GM18951 (cell line): Measurements from ENCODE around the gene VPREB3.

ENCODE experiments used
- POLR2A ChIP-seq: IDR thresholded peaks from 4 replicates; pipeline ENCODE4 v1.6.1; 2011; ENCODE audit warnings: mild to moderate bottlenecking; ENCODE audit not compliant: insufficient read length, insufficient read depth; ENCODE audit errors: extremely low read depth
- in situ Hi-C: fragments of 300-500 bp; cut with MboI; formaldehyde crosslinking; loops from one replicate; pipeline ENCODE4 v1.12.0; 2022; ENCODE audit warnings: low sequenced_read_pairs, mixed read lengths, inconsistent platforms; ENCODE audit not compliant: unreplicated experiment

Gene VPREB3

GRCh38 chr22:23767673-23768548 is 13.7 kb upstream of the VPREB3 start, which contains the start of gene CHCHD10:
TSS of gene CHCHD10 (minus strand) at chr22:23767972. CDS start at chr22:23767874, 98 bp downstream.
- in situ Hi-C loops, result no loop called here
- peak; percentile 82 for TF ChIP-seq POLR2A

- TF ChIP-seq POLR2A, result no peak
These were observed 13.1 kb upstream of the VPREB3 start for GRCh38 chr22:23767303-23767672.

GRCh38 chr22:23764899-23765881 is 11.0 kb upstream of the VPREB3 start:
- in situ Hi-C loops, result no loop called here
- no peak for TF ChIP-seq POLR2A

More at GRCh38 chr22:23767303-23767672, 13.1 kb upstream of the VPREB3 start:
- in situ Hi-C loops, result no loop called here

GRCh38 chr22:23763954-23764353 is 9.7 kb upstream of the VPREB3 start:
- in situ Hi-C loops, result no loop called here
- no peak for TF ChIP-seq POLR2A

DNA sequence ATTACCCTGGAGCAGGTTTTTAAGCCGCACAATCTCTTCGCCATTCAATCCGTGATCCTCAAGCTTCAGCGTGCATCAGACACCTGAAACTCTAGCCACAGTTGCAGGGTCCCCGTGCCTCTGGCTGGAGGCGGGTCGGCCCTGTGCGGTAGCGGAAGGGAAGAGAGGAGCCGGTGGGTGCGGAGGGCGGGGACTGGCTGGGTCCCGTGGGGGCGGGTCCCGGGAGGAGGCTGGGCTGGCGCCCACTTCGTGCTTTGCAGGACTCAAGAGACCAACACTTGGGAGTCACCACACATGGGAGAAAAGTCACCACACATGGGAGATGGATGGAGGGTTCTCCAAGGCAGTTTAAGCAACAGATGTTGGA is 9.3 kb upstream of the VPREB3 start:
- in situ Hi-C loops, result no loop called here
- peak; percentile 8 for TF ChIP-seq POLR2A

- in situ Hi-C loops, result no loop called here
- TF ChIP-seq POLR2A, result peak; percentile 12
These were observed 8.8 kb upstream of the VPREB3 start, which contains the start of gene C22orf15 for GRCh38 chr22:23762842-23763578. TSS of gene C22orf15 (plus strand) at chr22:23762990. CDS start at chr22:23763307, 317 bp downstream.

GRCh38 chr22:23760056-23760455 is 5.8 kb upstream of the VPREB3 start:
- in situ Hi-C loops, result no loop called here
- TF ChIP-seq POLR2A, result no peak

- in situ Hi-C loops, result no loop called here
- no peak for TF ChIP-seq POLR2A
These were observed 5.3 kb upstream of the VPREB3 start for GRCh38 chr22:23759566-23759965.

- no peak for TF ChIP-seq POLR2A
- in situ Hi-C loops, result no loop called here
These were observed 2.7 kb upstream of the VPREB3 start for GRCh38 chr22:23756891-23757290.

DNA sequence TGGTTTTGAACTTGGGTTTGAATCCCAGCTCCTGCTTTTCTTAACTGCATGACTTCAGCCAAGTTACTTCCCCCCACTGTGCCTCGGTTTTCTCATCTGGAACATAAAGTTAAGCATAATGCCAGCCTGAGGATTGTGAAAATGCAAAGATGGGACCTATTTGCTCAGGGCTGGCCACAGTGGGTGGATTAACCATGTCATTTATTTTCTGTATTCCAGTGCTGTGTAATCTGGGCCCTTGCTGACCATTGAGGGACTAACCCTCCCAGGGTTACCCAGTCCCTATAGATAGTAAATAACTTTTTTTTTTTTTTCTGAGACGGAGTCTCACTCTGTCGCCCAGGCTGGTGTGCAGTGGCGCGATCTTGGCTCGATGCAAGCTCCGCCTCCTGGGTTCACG is 1.5 kb upstream of the VPREB3 start:
- in situ Hi-C loops, result no loop called here
- TF ChIP-seq POLR2A, result no peak

DNA sequence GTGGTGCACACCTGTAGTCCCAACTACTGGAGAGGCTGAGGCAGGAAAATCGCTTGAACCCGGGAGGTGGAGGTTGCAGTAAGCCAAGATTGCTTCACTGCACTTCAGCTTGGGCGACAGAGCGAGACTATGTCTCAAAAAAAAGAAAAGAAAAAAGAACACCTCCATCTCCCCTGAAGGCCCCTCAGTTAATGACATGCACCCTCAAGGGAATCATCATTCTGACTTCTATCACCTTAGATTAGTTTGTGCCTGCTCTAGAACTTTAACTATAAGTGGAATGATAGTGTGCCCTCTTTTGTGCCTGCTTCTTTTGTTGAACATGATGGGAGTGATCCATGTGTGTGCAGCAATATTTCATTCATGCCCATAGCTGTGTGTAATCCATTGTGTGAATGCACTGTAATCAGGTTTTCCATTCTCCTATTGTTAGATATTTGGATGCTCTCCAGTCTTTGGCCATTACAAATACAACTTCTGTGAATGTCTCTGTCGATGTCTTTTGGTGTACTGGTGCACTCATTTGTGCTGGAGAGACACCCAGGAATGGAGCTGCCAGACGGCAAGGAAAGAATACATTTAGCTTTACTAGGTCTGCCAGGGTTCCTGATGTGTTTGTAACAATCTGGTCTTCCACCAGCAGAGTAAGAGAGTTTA is 883 bp upstream of the VPREB3 start:
- no peak for TF ChIP-seq POLR2A
- in situ Hi-C loops, result no loop called here

DNA sequence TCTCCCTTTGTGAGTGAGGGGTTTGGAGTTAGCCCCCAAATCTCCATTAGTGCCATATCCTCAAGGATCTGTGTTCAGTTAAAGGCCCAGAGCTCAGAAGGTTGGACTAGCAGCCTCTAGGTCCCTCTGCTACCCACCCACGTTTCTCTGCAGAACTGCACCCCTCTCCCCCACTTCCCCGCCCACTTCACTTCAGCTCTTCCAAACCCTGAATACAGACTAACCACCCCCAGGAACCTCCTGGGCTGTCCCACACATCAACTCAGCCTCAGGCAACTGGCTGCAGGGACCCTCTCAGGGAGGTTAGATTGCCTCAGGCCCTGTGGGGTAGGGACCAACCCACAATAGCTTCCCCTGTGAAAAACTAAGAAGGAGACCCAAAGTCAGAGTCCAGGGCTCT is 840 bp downstream of the VPREB3 start:
- in situ Hi-C loops, result no loop called here

GRCh38 chr22:23752750-23753149 is 1.5 kb downstream of the VPREB3 start:
- TF ChIP-seq POLR2A, result no peak
- in situ Hi-C loops, result no loop called here

More for the DNA sequence above, 840 bp downstream of the VPREB3 start:
- no peak for TF ChIP-seq POLR2A
